Adrenal gland (tissue), 12 donors: ENCODE results near the gene SECTM1. TPM values are rescaled to one million over a fixed set of nuclear protein-coding genes. Genes with fewer than 3 reads are reported as not detected.
"Not testable (repeated sequence)": the region's sequence is repeated elsewhere in the genome, so short reads cannot be mapped to it uniquely, and the experiment has no call there.

Source experiments
- DNase-seq, 7 donors: peaks; one replicate each; pipeline ENCODE4 v3.0.0-alpha.2; 2019 to 2020
- H3K27ac ChIP-seq, 5 donors: fragments of 200-600 bp; sonication (generic) in 4 of 5; 1 replicate in 3 of 5; 2 replicates in 2 of 5; pipeline versions ENCODE4 v1.5.1 to v1.8.0; 2016 to 2020; ENCODE audit warnings: mild to moderate bottlenecking in 1 of 5
- H3K27me3 ChIP-seq: fragments of 200-600 bp; 2 replicates; pipeline ENCODE4 v1.8.0; 2021
- H3K36me3 ChIP-seq, 2 donors: fragments of 200-600 bp; replicated peaks in 1 of 2; 1 replicate in 1 of 2; 2 replicates in 1 of 2; pipeline versions ENCODE4 v1.5.1 to v1.8.0; 2018 to 2022
- H3K4me1 ChIP-seq, 2 donors: fragments of 200-600 bp; replicated peaks in 1 of 2; 1 replicate in 1 of 2; 2 replicates in 1 of 2; pipeline versions ENCODE4 v1.5.1 to v1.8.0; 2018 to 2021
- H3K4me3 ChIP-seq, 4 donors: fragments of 200-600 bp; sonication (generic) in 3 of 4; one replicate each; pipeline ENCODE4 v1.5.1; 2016 to 2018
- H3K9me3 ChIP-seq, 3 donors: fragments of 200-600 bp; sonication (generic) in 1 of 3; replicated peaks in 1 of 3; 1 replicate in 2 of 3; 2 replicates in 1 of 3; pipeline versions ENCODE4 v1.5.1 to v1.8.0; 2016 to 2021
- POLR2A ChIP-seq, 2 donors: fragments of 450-650 bp; IDR thresholded peaks; one replicate each; pipeline ENCODE4 v1.6.1; 2017; ENCODE audit warnings: antibody characterized with exemption in 2 of 2, mild to moderate bottlenecking in 2 of 2, moderate library complexity in 1 of 2
- WGBS, 4 donors: extraction: QIAGEN DNeasy Blood & Tissue Kit in 2 of 4; methylation state at CpG; one replicate each; pipeline versions ENCODE4 v1.1.5 to v1.1.7; 2013 to 2017; 5-methylcytosine and 5-hydroxymethylcytosine counted together
- intact Hi-C, 2 donors: fragments of 100-400 bp; cut with DNase I; formaldehyde crosslinking; loops; one replicate each; pipeline versions ENCODE4 v1.14.1 to v1.15.0; 2022 to 2023
- polyA plus RNA-seq, 3 donors: library from polyadenylated mRNA; stranded (reverse); fragments of 200-250 nt in 2 of 3; fragments of 350-450 nt in 1 of 3; fragmentation: Illumina TruSeq in 1 of 3; extraction: RNeasy Lipid Tissue Mini Kit (QIAGEN cat#74804) in 1 of 3; gene quantifications; one replicate each; pipeline ENCODE4 v1.2.3, GENCODE V29; 2013 to 2014
- total RNA-seq, 9 donors: library from RNA; depleted of rRNA in 4 of 9; stranded (reverse); fragments of >200 nt in 4 of 9; fragments of 120-200 nt in 1 of 9; fragmentation: NEBNext Ultra II Directional in 1 of 9; extraction: Animal tissue kit (Norgen Biotek cat#: 25700) in 1 of 9; gene quantifications; one replicate each; pipeline versions ENCODE4 v1.1.0 to v1.2.4, GENCODE V29; 2013 to 2023
- TF ChIP-seq, protein P1 (sequence below), 6 experiments: fragments of 450-650 bp in 4 of 6; fragments of 200-600 bp in 2 of 6; sonication (generic) in 1 of 6; IDR thresholded peaks; 1 replicate in 5 of 6; 2 replicates in 1 of 6; pipeline versions ENCODE4 v1.5.1 to v1.8.0; 2016 to 2021; ENCODE audit warnings: antibody characterized with exemption in 6 of 6, mild to moderate bottlenecking in 2 of 6, moderate library complexity in 1 of 6
- donor health status: healthy with polysubstance abuse.
- donor health status: Bipolar disorder and iron deficiency.
- donor health status: DM: yes; HTN: yes; CAD: no.
- donor health status: DM: no; HTN: no; CAD: no.
- donor health status: DM: no; HTN: no; CAD: no.
- donor health status: DM: yes; HTN: yes; CAD: no.

SECTM1 gene
- total and polyA plus RNA-seq, 12 donors = 1.2 to 24.3 (median 5.9) TPM

DNA sequence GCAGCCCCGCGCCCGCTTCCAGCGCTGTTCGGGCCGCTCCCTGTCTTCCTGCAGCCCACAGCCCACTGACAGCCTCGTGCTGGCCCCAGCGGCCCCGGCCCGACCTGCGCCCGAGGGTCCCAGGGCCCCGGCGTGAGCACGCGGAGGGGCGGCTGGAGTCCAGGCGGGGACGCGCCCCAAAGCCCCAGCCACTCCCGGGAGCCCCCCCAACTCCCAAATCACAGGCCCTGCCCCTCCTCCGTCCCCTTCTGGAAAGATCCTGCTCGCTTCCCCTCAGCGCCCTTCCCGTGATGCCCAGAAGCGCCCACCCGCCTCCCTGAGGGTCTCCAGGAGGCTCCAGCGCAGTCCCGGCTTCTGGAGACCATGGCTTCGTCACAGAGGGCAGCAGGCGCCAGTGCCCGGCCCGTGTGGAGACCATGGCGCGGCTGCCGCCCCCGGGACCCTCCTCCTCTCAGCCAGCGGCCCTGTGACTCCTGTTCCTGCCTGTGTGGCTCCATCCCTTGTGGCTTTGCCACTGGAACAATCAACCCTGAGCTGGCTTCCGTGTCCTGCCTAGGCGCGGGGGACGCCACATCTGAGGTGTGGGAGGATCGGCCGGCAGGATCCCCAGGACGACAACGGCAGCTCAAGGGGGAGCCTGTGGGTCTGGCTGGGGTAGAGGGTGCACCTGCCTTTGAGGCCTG is 41.9 kb upstream of the SECTM1 start:
- H3K4me3 ChIP-seq = no peak overlapping the region
- no peak overlapping the region for H3K27ac ChIP-seq
- no peaks in the 10 kb centered on the region for H3K9me3 ChIP-seq
- peaks cover 63% of the 10 kb centered on the region for H3K27me3 ChIP-seq
- WGBS, 4 donors = 53 to 76% (median 59%) methylated on average over 12 to 46 of the region's 46 CpGs
- TF ChIP-seq, protein P1, sequence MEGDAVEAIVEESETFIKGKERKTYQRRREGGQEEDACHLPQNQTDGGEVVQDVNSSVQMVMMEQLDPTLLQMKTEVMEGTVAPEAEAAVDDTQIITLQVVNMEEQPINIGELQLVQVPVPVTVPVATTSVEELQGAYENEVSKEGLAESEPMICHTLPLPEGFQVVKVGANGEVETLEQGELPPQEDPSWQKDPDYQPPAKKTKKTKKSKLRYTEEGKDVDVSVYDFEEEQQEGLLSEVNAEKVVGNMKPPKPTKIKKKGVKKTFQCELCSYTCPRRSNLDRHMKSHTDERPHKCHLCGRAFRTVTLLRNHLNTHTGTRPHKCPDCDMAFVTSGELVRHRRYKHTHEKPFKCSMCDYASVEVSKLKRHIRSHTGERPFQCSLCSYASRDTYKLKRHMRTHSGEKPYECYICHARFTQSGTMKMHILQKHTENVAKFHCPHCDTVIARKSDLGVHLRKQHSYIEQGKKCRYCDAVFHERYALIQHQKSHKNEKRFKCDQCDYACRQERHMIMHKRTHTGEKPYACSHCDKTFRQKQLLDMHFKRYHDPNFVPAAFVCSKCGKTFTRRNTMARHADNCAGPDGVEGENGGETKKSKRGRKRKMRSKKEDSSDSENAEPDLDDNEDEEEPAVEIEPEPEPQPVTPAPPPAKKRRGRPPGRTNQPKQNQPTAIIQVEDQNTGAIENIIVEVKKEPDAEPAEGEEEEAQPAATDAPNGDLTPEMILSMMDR (IDR thresholded peaks at IDR 0.05) = no peak
- no peak for TF ChIP-seq POLR2A (IDR thresholded peaks at IDR 0.05)
- no peaks in the 10 kb centered on the region for H3K36me3 ChIP-seq
- H3K4me1 ChIP-seq = peaks cover 0 to 10% of the 10 kb centered on the region in 2 donors
- intact Hi-C loops = no loop called here
- no peak for DNase-seq

DNA sequence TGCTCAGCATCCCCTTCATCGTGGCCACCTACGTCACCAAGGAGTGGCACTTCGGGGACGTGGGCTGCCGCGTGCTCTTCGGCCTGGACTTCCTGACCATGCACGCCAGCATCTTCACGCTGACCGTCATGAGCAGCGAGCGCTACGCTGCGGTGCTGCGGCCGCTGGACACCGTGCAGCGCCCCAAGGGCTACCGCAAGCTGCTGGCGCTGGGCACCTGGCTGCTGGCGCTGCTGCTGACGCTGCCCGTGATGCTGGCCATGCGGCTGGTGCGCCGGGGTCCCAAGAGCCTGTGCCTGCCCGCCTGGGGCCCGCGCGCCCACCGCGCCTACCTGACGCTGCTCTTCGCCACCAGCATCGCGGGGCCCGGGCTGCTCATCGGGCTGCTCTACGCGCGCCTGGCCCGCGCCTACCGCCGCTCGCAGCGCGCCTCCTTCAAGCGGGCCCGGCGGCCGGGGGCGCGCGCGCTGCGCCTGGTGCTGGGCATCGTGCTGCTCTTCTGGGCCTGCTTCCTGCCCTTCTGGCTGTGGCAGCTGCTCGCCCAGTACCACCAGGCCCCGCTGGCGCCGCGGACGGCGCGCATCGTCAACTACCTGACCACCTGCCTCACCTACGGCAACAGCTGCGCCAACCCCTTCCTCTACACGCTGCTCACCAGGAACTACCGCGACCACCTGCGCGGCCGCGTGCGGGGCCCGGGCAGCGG is 41.2 kb upstream of the SECTM1 start:
- Histone ChIP-seq H3K4me1 (peaks cover 0 to 13% of the 10 kb centered on the region in 2 donors), H3K9me3 (no peaks in the 10 kb centered on the region), H3K27ac (no peak overlapping the region), H3K4me3 (no peak overlapping the region), H3K36me3 (no peaks in the 10 kb centered on the region), H3K27me3 (peaks cover 64% of the 10 kb centered on the region)
- 27 to 100% (median 54%) methylated on average over 2 to 79 of the region's 79 CpGs for WGBS, 4 donors
- TF ChIP-seq, protein P1 (IDR thresholded peaks at IDR 0.05) = no peak
- TF ChIP-seq POLR2A (IDR thresholded peaks at IDR 0.05) = no peak
- DNase-seq = no peak
- intact Hi-C loops = no loop called here

DNA sequence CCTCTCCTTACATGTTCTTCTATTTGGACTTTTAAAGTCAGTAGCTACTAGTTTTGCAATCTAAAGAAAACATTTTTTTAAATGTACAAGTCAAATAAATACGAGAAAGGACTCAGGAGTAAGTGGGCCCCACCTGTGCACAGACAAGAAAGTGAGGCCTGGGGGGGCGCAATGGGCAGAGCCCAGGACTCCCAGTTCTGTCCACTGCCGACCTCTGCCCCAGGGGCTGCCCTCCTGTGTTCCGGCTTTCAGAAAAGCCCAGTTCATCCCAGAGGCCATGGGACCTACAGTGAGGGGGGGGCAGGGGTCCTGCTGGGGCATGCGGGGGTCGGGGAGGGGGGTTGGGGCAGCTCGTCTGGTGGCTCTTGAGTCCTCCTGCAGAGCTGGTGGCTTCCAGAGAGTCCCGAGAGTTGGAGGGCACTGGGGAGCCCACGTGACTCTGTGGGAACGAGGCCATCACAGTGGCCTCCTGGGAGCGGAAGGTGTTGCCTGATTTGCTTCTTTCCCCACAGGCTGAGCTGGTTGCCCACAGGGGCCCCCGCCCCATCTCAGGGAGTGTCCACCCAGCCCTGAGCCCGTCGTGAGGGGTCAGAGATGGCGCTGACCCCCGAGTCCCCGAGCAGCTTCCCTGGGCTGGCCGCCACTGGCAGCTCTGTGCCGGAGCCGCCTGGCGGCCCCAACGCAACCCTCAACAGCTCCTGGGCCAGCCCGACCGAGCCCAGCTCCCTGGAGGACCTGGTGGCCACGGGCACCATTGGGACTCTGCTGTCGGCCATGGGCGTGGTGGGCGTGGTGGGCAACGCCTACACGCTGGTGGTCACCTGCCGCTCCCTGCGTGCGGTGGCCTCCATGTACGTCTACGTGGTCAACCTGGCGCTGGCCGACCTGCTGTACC is 40.4 kb upstream of the SECTM1 start:
- H3K36me3 ChIP-seq = no peaks in the 10 kb centered on the region
- no peak overlapping the region for H3K4me3 ChIP-seq
- intact Hi-C loops = no loop called here
- H3K27me3 ChIP-seq = peaks cover 68% of the 10 kb centered on the region
- no peaks in the 10 kb centered on the region for H3K9me3 ChIP-seq
- no peak for DNase-seq
- H3K27ac ChIP-seq = no peak overlapping the region
- no peak for TF ChIP-seq POLR2A (IDR thresholded peaks at IDR 0.05)
- TF ChIP-seq, protein P1 (IDR thresholded peaks at IDR 0.05) = no peak
- peaks cover 0 to 13% of the 10 kb centered on the region in 2 donors for H3K4me1 ChIP-seq
- WGBS, 4 donors = 64 to 84% (median 76%) methylated on average over 4 to 37 of the region's 37 CpGs

DNA sequence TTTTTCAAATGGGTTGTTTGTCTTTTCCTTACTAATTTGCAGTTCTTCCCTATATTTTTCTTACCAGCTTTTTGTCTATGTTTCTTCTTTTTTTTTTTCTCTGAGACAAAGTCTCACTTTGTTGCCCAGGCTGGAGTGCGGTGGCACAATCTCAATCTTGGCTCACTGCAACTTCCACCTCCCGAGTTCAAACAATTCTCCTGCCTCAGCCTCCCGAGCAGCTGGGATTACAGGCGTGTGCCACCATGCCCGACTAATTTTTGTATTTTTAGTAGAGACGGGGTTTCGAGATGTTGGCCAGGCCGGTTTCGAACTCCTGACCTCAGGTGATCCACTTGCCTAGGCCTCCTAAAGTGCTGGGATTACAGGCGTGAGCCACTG is 39.5 kb upstream of the SECTM1 start:
- WGBS, 4 donors = 88 to 92% (median 90%) methylated on average over 10 of the region's 10 CpGs
- H3K4me3 ChIP-seq, H3K36me3 ChIP-seq, intact Hi-C loops, H3K9me3 ChIP-seq, H3K27ac ChIP-seq, DNase-seq: not testable (repeated sequence)
- Histone ChIP-seq H3K27me3 (peaks cover 67% of the 10 kb centered on the region), H3K4me1 (peaks cover 0 to 13% of the 10 kb centered on the region in 2 donors)
